GM23248 (cell line): ENCODE results near the gene KAZALD1.

Experiments
- EZH2 ChIP-seq: fragments of 200-600 bp; sonication (generic); IDR thresholded peaks from 2 replicates; pipeline ENCODE4 v1.6.1; 2018; ENCODE audit warnings: antibody characterized with exemption, mild to moderate bottlenecking; ENCODE audit not compliant: insufficient read depth, poor library complexity, severe bottlenecking
- EZH2phosphoT487 ChIP-seq: fragments of 200-600 bp; sonication (generic); IDR thresholded peaks from 2 replicates; pipeline ENCODE4 v1.6.1; 2018; ENCODE audit warnings: antibody characterized with exemption, moderate library complexity, mild to moderate bottlenecking, low read depth; ENCODE audit not compliant: insufficient read depth

DNA sequence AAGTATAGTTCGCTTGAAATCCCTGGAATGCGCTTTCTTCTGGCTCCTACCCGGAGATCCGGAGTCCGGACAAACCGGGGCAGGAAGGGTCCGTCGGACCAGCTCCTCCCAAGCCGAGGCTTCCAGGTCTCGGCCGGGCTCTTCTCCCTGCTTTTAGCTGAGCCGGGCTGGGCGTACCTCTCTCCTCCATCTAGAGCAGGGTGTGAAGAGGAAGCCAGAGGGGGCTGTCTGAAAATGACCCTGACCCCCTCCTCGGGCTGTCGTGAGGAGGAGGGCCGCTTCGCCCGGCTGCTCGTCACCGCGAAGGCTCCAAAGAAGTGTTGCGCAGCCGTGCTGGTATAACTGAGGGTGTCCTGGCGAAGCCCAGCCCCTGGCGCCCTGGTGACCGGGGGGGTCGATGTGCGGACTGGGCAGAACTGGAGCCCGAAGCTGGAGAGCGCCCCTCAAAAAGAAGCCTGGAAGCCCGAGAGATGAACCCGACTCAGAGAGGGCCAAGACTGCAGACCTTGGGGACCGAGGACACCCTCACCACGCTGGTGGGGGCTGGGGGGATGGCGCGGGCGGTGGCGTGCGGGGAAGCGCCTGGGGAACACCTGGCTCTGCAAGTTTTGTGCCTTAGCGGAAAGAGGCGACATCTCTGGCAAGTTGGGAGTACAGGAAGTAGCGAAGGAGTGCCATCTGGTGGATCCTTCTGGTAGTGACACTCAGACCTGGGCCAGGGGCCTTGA lies 5.7 kb downstream of the KAZALD1 start:
- TF ChIP-seq EZH2: no peak
- no peak for TF ChIP-seq EZH2phosphoT487
